HG03575 (cell line): ENCODE data around the gene DIP2B.

Source experiments
- ATAC-seq: cut with Tn5 transposase; IDR thresholded peaks from one replicate; pipeline ENCODE4 v1.9.1; 2021; ENCODE audit not compliant: unreplicated experiment, insufficient number of reproducible peaks, low FRiP score; ENCODE audit errors: extremely low read depth

Gene DIP2B

GRCh38 chr12:50772877-50773276 lies 268.1 kb downstream of the DIP2B start:
- ATAC-seq: no peak

DNA sequence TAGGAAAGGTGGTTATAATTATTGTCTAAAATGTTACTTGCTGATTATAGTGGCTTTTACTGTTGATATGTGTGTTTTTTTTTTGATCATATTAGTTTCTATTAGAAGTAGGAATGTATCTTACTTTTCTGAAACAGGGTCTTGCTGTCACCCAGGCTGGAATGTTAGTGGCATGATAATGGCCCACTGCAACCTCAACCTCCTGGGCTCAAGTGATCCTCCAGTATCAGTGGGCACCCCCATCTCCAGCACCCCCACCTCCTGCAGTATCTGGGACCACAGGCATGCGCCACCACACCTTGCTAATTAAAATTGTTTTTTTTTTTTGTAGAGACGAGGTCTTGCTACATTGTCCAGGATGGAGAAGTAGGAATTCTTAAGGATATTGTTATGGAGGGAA lies 270.5 kb downstream of the DIP2B start:
- no peak for ATAC-seq

- ATAC-seq: no peak
These were observed 272.3 kb downstream of the DIP2B start for GRCh38 chr12:50776749-50777728.

DNA sequence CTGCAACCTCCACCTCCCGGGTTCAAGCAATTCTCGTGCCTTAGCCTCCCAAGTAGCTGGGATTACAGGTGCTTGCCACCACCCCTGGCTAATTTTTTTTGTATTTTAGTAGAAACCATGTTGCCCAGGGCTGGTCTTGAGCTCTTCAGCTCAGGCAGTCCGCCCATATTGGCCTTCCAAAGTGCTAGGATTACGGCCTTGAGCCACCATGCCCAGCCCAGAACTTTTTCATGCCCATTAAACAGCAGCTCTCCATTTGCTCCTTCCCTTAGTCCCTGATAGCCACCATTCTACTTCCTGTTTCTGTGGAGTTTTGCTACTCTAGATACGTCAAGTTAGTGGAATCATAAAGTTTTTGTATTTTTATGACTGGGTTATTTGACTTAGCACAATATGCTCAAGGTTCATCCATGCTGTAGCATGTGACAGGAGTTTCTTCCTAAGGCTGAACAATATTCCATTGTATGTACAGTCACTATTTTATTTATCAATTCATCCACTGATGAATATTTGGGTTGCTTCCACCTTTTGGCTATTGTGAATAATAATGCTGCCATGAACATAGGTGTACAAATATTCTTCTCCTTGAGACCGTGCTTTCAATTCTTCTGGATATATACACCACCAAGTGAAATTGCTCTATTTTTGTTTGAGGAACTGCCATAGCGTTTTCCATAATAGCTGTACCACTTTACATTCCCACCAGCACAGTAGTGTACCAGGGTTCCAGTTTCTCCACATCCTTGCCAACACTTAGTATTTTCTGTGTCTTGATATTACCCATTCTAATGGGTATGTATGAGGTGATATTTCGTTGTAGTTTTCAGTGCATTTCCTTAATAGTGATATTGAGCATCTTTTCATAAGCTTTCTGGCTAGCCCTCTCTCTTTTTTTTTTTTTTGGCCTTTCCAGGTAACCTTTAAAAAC lies 274.1 kb downstream of the DIP2B start:
- no peak for ATAC-seq

DNA sequence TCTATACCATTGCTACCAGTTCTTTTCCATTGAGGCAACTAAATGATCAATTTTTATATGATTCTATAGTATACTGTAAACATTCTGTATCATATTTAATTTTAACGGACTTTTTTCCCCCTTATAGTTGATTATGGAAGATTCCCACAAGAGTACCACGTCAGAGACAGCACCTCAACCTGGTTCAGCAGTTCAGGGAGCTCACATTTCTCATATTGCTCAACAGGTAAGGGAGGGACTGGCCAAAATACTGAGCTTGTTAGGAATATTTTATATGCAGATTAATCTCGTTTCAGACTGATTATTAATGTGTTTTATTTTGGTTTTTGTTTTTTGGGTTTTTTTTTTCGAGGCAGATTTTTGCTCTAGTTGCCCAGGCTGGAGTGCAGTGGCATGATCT lies 275.2 kb downstream of the DIP2B start:
- ATAC-seq: no peak

DNA sequence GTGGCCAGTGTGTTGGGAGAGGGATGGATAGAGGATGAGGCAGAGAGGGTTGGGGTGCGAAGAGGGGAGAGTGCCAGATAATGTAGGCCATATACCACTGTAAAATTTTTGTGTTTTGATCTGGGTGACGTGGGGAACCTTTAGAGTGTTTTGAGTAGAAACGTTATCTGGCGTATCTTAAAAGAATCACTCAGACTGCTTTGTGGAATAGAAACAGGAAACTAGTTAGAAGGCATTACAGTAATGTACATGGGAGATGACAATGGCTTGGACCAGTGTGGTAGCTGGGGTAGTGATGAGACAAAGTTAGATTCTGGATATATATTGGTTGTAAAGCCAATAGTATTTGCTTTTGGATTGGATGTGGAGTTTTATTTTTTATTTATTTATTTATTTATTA lies 279.7 kb downstream of the DIP2B start:
- no peak for ATAC-seq

- no peak for ATAC-seq
These were observed 280.7 kb downstream of the DIP2B start for GRCh38 chr12:50785406-50786001.

- ATAC-seq: no peak
These were observed 281.9 kb downstream of the DIP2B start for GRCh38 chr12:50786498-50787231.

DNA sequence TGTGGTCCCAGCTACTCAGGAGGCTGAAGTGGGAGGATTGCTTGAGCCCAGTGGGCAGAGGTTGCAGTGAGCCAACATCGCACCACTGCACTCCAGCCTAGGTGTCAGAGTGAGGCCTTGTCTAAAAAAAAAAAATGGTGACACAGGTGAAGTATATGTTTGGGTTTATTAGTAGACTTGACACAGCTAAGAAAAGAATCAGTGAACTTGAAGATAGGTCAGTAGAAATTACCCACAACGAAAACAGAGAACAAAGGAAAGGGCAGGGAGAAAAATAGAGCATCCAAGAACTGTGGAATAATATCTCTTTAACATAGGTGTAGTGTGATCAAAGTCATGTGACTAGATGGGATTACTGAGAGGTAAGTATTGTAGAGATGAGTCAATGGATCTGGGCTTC lies 282.8 kb downstream of the DIP2B start:
- ATAC-seq: no peak

GRCh38 chr12:50788561-50788960 lies 283.8 kb downstream of the DIP2B start:
- no peak for ATAC-seq

GRCh38 chr12:50790081-50790480 lies 285.3 kb downstream of the DIP2B start:
- ATAC-seq: no peak
